Keratinocyte (primary cell): ENCODE data around the gene NET1. TPM values are rescaled to one million over a fixed set of nuclear protein-coding genes. Genes with fewer than 3 reads are reported as not detected.

Experiments
- DNase-seq: peaks from one replicate; pipeline ENCODE4 v3.0.0-alpha.2; 2011; ENCODE audit warnings: low read depth, missing footprints, low spot score
- FAIRE-seq: peaks from 2 replicates; lab custom pipeline; 2011; peaks lifted over from hg19 to GRCh38; lab: Jason Lieb, UNC
- H2AFZ ChIP-seq: 2 replicates; pipeline ENCODE4 v1.6.0; 2012; ENCODE audit warnings: low read length, control low read depth, inconsistent platforms; ENCODE audit not compliant: control insufficient read depth
- H3K27ac ChIP-seq: 2 replicates; pipeline ENCODE4 v1.5.1; 2011; ENCODE audit warnings: low read length; ENCODE audit not compliant: control insufficient read depth, insufficient read depth
- H3K27me3 ChIP-seq: 3 replicates; pipeline ENCODE4 v1.6.0; 2011; ENCODE audit warnings: low read length; ENCODE audit not compliant: control insufficient read depth, insufficient read depth; ENCODE audit errors: extremely low read depth
- H3K36me3 ChIP-seq, 2 experiments: 2 replicates in 1 of 2; 3 replicates in 1 of 2; pipeline ENCODE4 v1.5.1; 2011; ENCODE audit warnings: low read length in 2 of 2, mild to moderate bottlenecking in 1 of 2; ENCODE audit not compliant: control insufficient read depth in 2 of 2, insufficient read depth in 2 of 2; ENCODE audit errors: extremely low read depth in 1 of 2
- H3K4me1 ChIP-seq: 3 replicates; pipeline ENCODE4 v1.5.1; 2011; ENCODE audit warnings: low read length; ENCODE audit not compliant: control insufficient read depth, insufficient read depth; ENCODE audit errors: extremely low read depth
- H3K4me2 ChIP-seq: 3 replicates; pipeline ENCODE4 v1.6.0; 2011; ENCODE audit warnings: low read depth, low read length; ENCODE audit not compliant: control insufficient read depth, insufficient read depth; ENCODE audit errors: extremely low read depth
- H3K4me3 ChIP-seq, 3 experiments: fragments of 200-600 bp in 1 of 3; sonication (generic) in 1 of 3; 2 replicates in 2 of 3; 3 replicates in 1 of 3; pipeline ENCODE4 v1.5.1; 2011 to 2016; ENCODE audit warnings: low read length in 3 of 3, mild to moderate bottlenecking in 3 of 3, control low read depth in 2 of 3, inconsistent platforms in 1 of 3, low read depth in 1 of 3, mixed read lengths in 1 of 3, mixed run types in 1 of 3, moderate library complexity in 1 of 3; ENCODE audit not compliant: control insufficient read depth in 2 of 3, insufficient read depth in 2 of 3; ENCODE audit errors: extremely low read depth in 1 of 3
- H3K79me2 ChIP-seq: 2 replicates; pipeline ENCODE4 v1.6.0; 2012; ENCODE audit warnings: low read length; ENCODE audit not compliant: control insufficient read depth, insufficient read depth
- H3K9ac ChIP-seq: 3 replicates; pipeline ENCODE4 v1.6.0; 2011; ENCODE audit warnings: low read length; ENCODE audit not compliant: control insufficient read depth, insufficient read depth; ENCODE audit errors: extremely low read depth
- H3K9me1 ChIP-seq: 3 replicates; pipeline ENCODE4 v1.6.0; 2011; ENCODE audit warnings: low read length; ENCODE audit not compliant: control insufficient read depth, insufficient read depth; ENCODE audit errors: extremely low read depth
- H3K9me3 ChIP-seq: 2 replicates; pipeline ENCODE4 v1.5.1; 2012; ENCODE audit warnings: low read depth, low read length; ENCODE audit not compliant: control insufficient read depth
- H4K20me1 ChIP-seq: 3 replicates; pipeline ENCODE4 v1.6.0; 2011; ENCODE audit warnings: low read length; ENCODE audit not compliant: control insufficient read depth, insufficient read depth; ENCODE audit errors: extremely low read depth
- CTCF ChIP-seq, 3 experiments: IDR thresholded peaks in 1 of 3; conservative IDR thresholded peaks in 1 of 3; optimal IDR thresholded peaks in 1 of 3; 2 replicates in 2 of 3; 3 replicates in 1 of 3; pipeline versions ENCODE3 to v1.5.1; 2011; ENCODE audit warnings: low read length in 3 of 3, mild to moderate bottlenecking in 3 of 3, moderate library complexity in 2 of 3, control low read depth in 1 of 3, inconsistent platforms in 1 of 3; ENCODE audit not compliant: insufficient read depth in 2 of 3; ENCODE audit errors: extremely low read depth in 1 of 3
- EZH2 ChIP-seq: IDR thresholded peaks from one replicate; pipeline ENCODE4 v1.6.1; 2012; ENCODE audit warnings: inconsistent platforms, mild to moderate bottlenecking, low read length, moderate library complexity
- dilution Hi-C: fragments of 300-500 bp; cut with MboI; formaldehyde crosslinking; loops from one replicate; pipeline ENCODE4 v1.7.0; 2020; ENCODE audit warnings: low sequenced_read_pairs; ENCODE audit not compliant: extremely low pct_ligation_motif_present
- polyA plus RNA-seq, 5 experiments: library from polyadenylated mRNA; depleted of rRNA in 3 of 5; stranded (reverse) in 3 of 5; stranded (forward) in 1 of 5; unstranded in 1 of 5; fragments of >200 nt; gene quantifications; 1 replicate in 1 of 5; 2 replicates in 3 of 5; 3 replicates in 1 of 5; pipeline versions ENCODE4 v1.2.1 to v1.2.3, GENCODE V29; 2011 to 2012; ENCODE audit warnings: missing spikeins in 2 of 5, low read depth in 1 of 5, low replicate concordance in 1 of 5

NET1 gene
- polyA plus RNA-seq, 1 donor (not counting 4 experiments of a cell fraction or from before 2014, with no cell fraction given) = 214 TPM

GRCh38 chr10:5449823-5450222 lies 37.5 kb downstream of the NET1 start:
- Histone ChIP-seq H3K36me3 (peaks cover 20 to 25% of the 10 kb centered on the region in 2 experiments), H3K4me3 (peak overlapping the region; percentile 70 to 84 (median 80)), H3K9ac (peak overlapping the region; percentile 90), H3K4me2 (peak overlapping the region; percentile 96), H3K4me1 (peaks cover 12% of the 10 kb centered on the region), H4K20me1 (peaks cover 3% of the 10 kb centered on the region), H3K27me3 (no peaks in the 10 kb centered on the region), H2AFZ (no peak overlapping the region), H3K27ac (peak overlapping the region; percentile 94), H3K79me2 (peaks cover 84% of the 10 kb centered on the region), H3K9me1 (no peaks in the 10 kb centered on the region), H3K9me3 (no peaks in the 10 kb centered on the region)
- dilution Hi-C loops = no loop called here
- DNase-seq (no peak), FAIRE-seq (peak; percentile 86)
- TF ChIP-seq CTCF (optimal IDR thresholded peaks at IDR 0.05 in 1 of 3, IDR thresholded peaks at IDR 0.05 in 1 of 3, conservative IDR thresholded peaks at IDR 0.05 in 1 of 3; ENCODE audit: extremely low read depth in 1 of 3, insufficient read depth in 2 of 3, low read length in 3 of 3) = peak in 2 of 3 experiments; percentile 5 to 15
- TF ChIP-seq EZH2 = no peak

GRCh38 chr10:5450605-5451384 lies 38.4 kb downstream of the NET1 start:
- FAIRE-seq = no peak
- Histone ChIP-seq H2AFZ (no peak overlapping the region), H4K20me1 (peaks cover 3% of the 10 kb centered on the region), H3K79me2 (peaks cover 80% of the 10 kb centered on the region), H3K4me1 (peaks cover 12% of the 10 kb centered on the region), H3K9me3 (no peaks in the 10 kb centered on the region), H3K36me3 (peaks cover 24 to 26% of the 10 kb centered on the region in 2 experiments), H3K4me3 (peak overlapping the region in 2 of 3 experiments; percentile 9 to 80), H3K9me1 (no peaks in the 10 kb centered on the region), H3K9ac (peak overlapping the region; percentile 90), H3K4me2 (peak overlapping the region; percentile 96), H3K27ac (peak overlapping the region; percentile 32), H3K27me3 (no peaks in the 10 kb centered on the region)
- no peak for DNase-seq
- no peak for TF ChIP-seq CTCF (optimal IDR thresholded peaks at IDR 0.05 in 1 of 3, IDR thresholded peaks at IDR 0.05 in 1 of 3, conservative IDR thresholded peaks at IDR 0.05 in 1 of 3; ENCODE audit: extremely low read depth in 1 of 3, insufficient read depth in 2 of 3, low read length in 3 of 3)
- no peak for TF ChIP-seq EZH2
- dilution Hi-C loops = no loop called here
